Effector memory CD8-positive, alpha-beta T cell (primary cell): ENCODE data around the gene ZCWPW1.
"Not testable (repeated sequence)": the region's sequence is repeated elsewhere in the genome, so short reads cannot be mapped to it uniquely, and the experiment has no call there.

Experiments used
- ATAC-seq: fragments of 150-1000 bp; cut with Tn5 transposase; replicated peaks from 2 replicates; pipeline ENCODE4 v1.10.0; 2021; ENCODE audit warnings: mild to moderate bottlenecking, moderate library complexity
- DNase-seq, 3 experiments: peaks; one replicate each; pipeline ENCODE4 v3.0.0; 2021
- H3K27ac Mint-ChIP-seq, 2 donors: one replicate each; pipeline ENCODE4 v1.8.0; 2022; ENCODE audit warnings: mild to moderate bottlenecking in 2 of 2, mixed read lengths in 2 of 2, moderate library complexity in 2 of 2
- H3K27me3 Mint-ChIP-seq, 2 donors: one replicate each; pipeline ENCODE4 v1.8.0; 2022; ENCODE audit warnings: mixed read lengths in 2 of 2
- H3K36me3 Mint-ChIP-seq: one replicate; pipeline ENCODE4 v1.8.0; 2022; ENCODE audit warnings: mild to moderate bottlenecking, moderate library complexity, mixed read lengths; ENCODE audit not compliant: insufficient read depth
- H3K4me1 Mint-ChIP-seq, 2 donors: one replicate each; pipeline ENCODE4 v1.8.0; 2022; ENCODE audit warnings: low read depth in 2 of 2, mixed read lengths in 2 of 2
- H3K4me3 Mint-ChIP-seq, 2 donors: one replicate each; pipeline ENCODE4 v1.8.0; 2022; ENCODE audit warnings: mild to moderate bottlenecking in 2 of 2, mixed read lengths in 2 of 2, moderate library complexity in 2 of 2
- H3K9me3 Mint-ChIP-seq, 2 donors: one replicate each; pipeline ENCODE4 v1.8.0; 2022; ENCODE audit warnings: mixed read lengths in 2 of 2

Gene ZCWPW1

GRCh38 chr7:100444311-100445278 is 16.1 kb upstream of the ZCWPW1 start:
- peak; percentile 26 for ATAC-seq
- no peak overlapping the region for H3K27ac Mint-ChIP-seq

GRCh38 chr7:100443096-100443840 is 14.8 kb upstream of the ZCWPW1 start:
- Mint-ChIP-seq H3K4me3 (no peak overlapping the region), H3K27me3 (no peaks in the 10 kb centered on the region), H3K27ac (no peak overlapping the region), H3K9me3 (no peaks in the 10 kb centered on the region), H3K4me1 (peaks cover 0 to 2% of the 10 kb centered on the region in 2 donors), H3K36me3 (peaks cover 6% of the 10 kb centered on the region)
- DNase-seq, result no peak
- ATAC-seq, result no peak

More at GRCh38 chr7:100444311-100445278, 16.1 kb upstream of the ZCWPW1 start:
- no peaks in the 10 kb centered on the region for H3K9me3 Mint-ChIP-seq
- H3K27me3 Mint-ChIP-seq, result no peaks in the 10 kb centered on the region
- H3K36me3 Mint-ChIP-seq, result peaks cover 6% of the 10 kb centered on the region
- no peak overlapping the region for H3K4me3 Mint-ChIP-seq
- no peak for DNase-seq
- peaks cover 0 to 2% of the 10 kb centered on the region in 2 donors for H3K4me1 Mint-ChIP-seq

GRCh38 chr7:100441641-100442535 is 13.4 kb upstream of the ZCWPW1 start:
- Mint-ChIP-seq H3K27me3 (no peaks in the 10 kb centered on the region), H3K4me1 (peaks cover 0 to 2% of the 10 kb centered on the region in 2 donors), H3K27ac (no peak overlapping the region), H3K36me3 (peaks cover 10% of the 10 kb centered on the region), H3K4me3 (no peak overlapping the region), H3K9me3 (no peaks in the 10 kb centered on the region)
- ATAC-seq, result no peak
- no peak for DNase-seq

GRCh38 chr7:100439244-100439643 is 10.7 kb upstream of the ZCWPW1 start:
- H3K4me3 Mint-ChIP-seq, H3K27ac Mint-ChIP-seq, DNase-seq, ATAC-seq, H3K9me3 Mint-ChIP-seq, H3K27me3 Mint-ChIP-seq: not testable (repeated sequence)
- Mint-ChIP-seq H3K4me1 (peaks cover 14 to 16% of the 10 kb centered on the region in 2 donors), H3K36me3 (peaks cover 34% of the 10 kb centered on the region)

GRCh38 chr7:100438731-100439130 is 10.2 kb upstream of the ZCWPW1 start:
- not testable (repeated sequence) for H3K27ac Mint-ChIP-seq, H3K27me3 Mint-ChIP-seq, H3K4me3 Mint-ChIP-seq, DNase-seq, H3K9me3 Mint-ChIP-seq, ATAC-seq
- Mint-ChIP-seq H3K36me3 (peaks cover 39% of the 10 kb centered on the region), H3K4me1 (peaks cover 18 to 20% of the 10 kb centered on the region in 2 donors)

- DNase-seq, result no peak
- no peak overlapping the region for H3K27ac Mint-ChIP-seq
These were observed 9.7 kb upstream of the ZCWPW1 start for GRCh38 chr7:100438172-100438571.

GRCh38 chr7:100437150-100438100 is 8.9 kb upstream of the ZCWPW1 start:
- Mint-ChIP-seq H3K9me3 (no peaks in the 10 kb centered on the region), H3K36me3 (peaks cover 46% of the 10 kb centered on the region), H3K27ac (peak overlapping the region in 1 of 2 donors; percentile 99), H3K27me3 (no peaks in the 10 kb centered on the region), H3K4me3 (peak overlapping the region; percentile 96 to 99), H3K4me1 (peaks cover 24 to 29% of the 10 kb centered on the region in 2 donors)
- DNase-seq (no peak), ATAC-seq (no peak)

More at GRCh38 chr7:100438172-100438571, 9.7 kb upstream of the ZCWPW1 start:
- no peak for ATAC-seq
- H3K36me3 Mint-ChIP-seq, result peaks cover 40% of the 10 kb centered on the region
- peak overlapping the region in 1 of 2 donors; percentile 5 for H3K4me3 Mint-ChIP-seq
- no peaks in the 10 kb centered on the region for H3K27me3 Mint-ChIP-seq
- H3K9me3 Mint-ChIP-seq, result no peaks in the 10 kb centered on the region
- peaks cover 21 to 23% of the 10 kb centered on the region in 2 donors for H3K4me1 Mint-ChIP-seq

- peaks cover 35 to 40% of the 10 kb centered on the region in 2 donors for H3K4me1 Mint-ChIP-seq
- ATAC-seq (peak; percentile 38), DNase-seq (peak; percentile 31 to 36 (median 35))
- H3K4me3 Mint-ChIP-seq, result peak overlapping the region; percentile 96 to 99
- H3K9me3 Mint-ChIP-seq, result no peaks in the 10 kb centered on the region
- no peaks in the 10 kb centered on the region for H3K27me3 Mint-ChIP-seq
- H3K27ac Mint-ChIP-seq, result peak overlapping the region; percentile 94 to 99
- H3K36me3 Mint-ChIP-seq, result peaks cover 63% of the 10 kb centered on the region
These were observed 7.2 kb upstream of the ZCWPW1 start for GRCh38 chr7:100435401-100436304.

GRCh38 chr7:100434297-100435144 is 6.0 kb upstream of the ZCWPW1 start:
- Mint-ChIP-seq H3K27ac (peak overlapping the region; percentile 88 to 99), H3K4me1 (peaks cover 42 to 46% of the 10 kb centered on the region in 2 donors), H3K36me3 (peaks cover 74% of the 10 kb centered on the region), H3K27me3 (peaks cover 0 to 4% of the 10 kb centered on the region in 2 donors), H3K4me3 (peak overlapping the region; percentile 96 to 99), H3K9me3 (no peaks in the 10 kb centered on the region)
- ATAC-seq, result no peak
- DNase-seq, result no peak

GRCh38 chr7:100433592-100434296 is 5.2 kb upstream of the ZCWPW1 start:
- Mint-ChIP-seq H3K9me3 (no peaks in the 10 kb centered on the region), H3K27me3 (peaks cover 0 to 8% of the 10 kb centered on the region in 2 donors), H3K27ac (peak overlapping the region; percentile 49 to 99), H3K4me1 (peaks cover 50 to 51% of the 10 kb centered on the region in 2 donors), H3K36me3 (peaks cover 82% of the 10 kb centered on the region), H3K4me3 (peak overlapping the region; percentile 29 to 99)
- ATAC-seq, result no peak
- DNase-seq, result no peak
